HCT116 (cell line): ENCODE data around the gene E2F1. TPM values are rescaled to one million over a fixed set of nuclear protein-coding genes. Genes with fewer than 3 reads are reported as not detected.
A peak's percentile ranks its signal among the peaks of the same experiment; 100 is the strongest.

Experiments
- ATAC-seq: fragments of 200-7000 bp; cut with Tn5 transposase; 2 replicates; pipeline ENCODE4 v1.9.1; 2020; ENCODE audit warnings: mild to moderate bottlenecking, moderate library complexity
- BruUV-seq: library from RNA; stranded (reverse); fragments of 400-500 nt; replicated peaks from 2 replicates; lab custom pipeline; 2021; lab: Mats Ljungman, UMichigan
- CTCF ChIA-PET: fragments of 300-600 bp; sonication (Branson Sonifier 250); formaldehyde crosslinking; loops from one replicate; lab custom pipeline; 2021; ENCODE audit warnings: antibody characterized with exemption; lab: Charles Lee
- POLR2A ChIA-PET: fragments of 300-600, 350-600 bp; sonication (Branson Sonifier 250); formaldehyde crosslinking; loops from one replicate; lab custom pipeline; 2021; ENCODE audit warnings: antibody characterized with exemption; lab: Charles Lee
- RAD21 ChIA-PET, 2 experiments: fragments of 300-600 bp; sonication (Branson Sonifier 250); formaldehyde crosslinking; loops; one replicate each; lab custom pipeline; 2023; ENCODE audit warnings: low total read pairs in 2 of 2; ENCODE audit not compliant: uncharacterized antibody in 2 of 2, unreplicated experiment in 2 of 2, low non-redundant PET in 1 of 2; lab: Charles Lee
- DNase-seq: peaks from one replicate; pipeline ENCODE4 v3.0.0-alpha.2; 2010; ENCODE audit warnings: low read depth, low spot score
- H2AFZ ChIP-seq: fragments of 200-600 bp; shearing (Covaris generic), sonication (generic); 2 replicates; pipeline ENCODE4 v1.6.1; 2017; ENCODE audit warnings: low read depth, mixed run types, mixed read lengths, antibody characterized with exemption, low read length; ENCODE audit not compliant: poor library complexity, severe bottlenecking
- H3K27ac ChIP-seq: 2 replicates; pipeline ENCODE4 v1.5.1; 2012; ENCODE audit warnings: low read depth, low read length
- H3K27me3 ChIP-seq: fragments of 200-600 bp; sonication (generic); 2 replicates; pipeline ENCODE4 v1.6.1; 2016; ENCODE audit warnings: mixed run types, low read length, mixed read lengths; ENCODE audit not compliant: insufficient read depth
- H3K36me3 ChIP-seq, 2 experiments: fragments of 200-500 bp in 1 of 2; fragments of 200-600 bp in 1 of 2; sonication (Bioruptor generic) in 1 of 2; sonication (generic) in 1 of 2; 2 replicates each; pipeline versions ENCODE4 v1.5.1 to v1.6.1; 2014 to 2016; ENCODE audit warnings: low read length in 2 of 2, inconsistent platforms in 1 of 2, mixed read lengths in 1 of 2, mixed run types in 1 of 2; ENCODE audit not compliant: insufficient read depth in 2 of 2, control insufficient read depth in 1 of 2
- H3K4me1 ChIP-seq, 2 experiments: fragments of 200-600 bp in 1 of 2; sonication (generic) in 1 of 2; 2 replicates each; pipeline versions ENCODE4 v1.5.1 to v1.6.1; 2012 to 2017; ENCODE audit warnings: low read length in 2 of 2, inconsistent platforms in 1 of 2, mild to moderate bottlenecking in 1 of 2, mixed read lengths in 1 of 2, mixed run types in 1 of 2, moderate library complexity in 1 of 2; ENCODE audit not compliant: insufficient read depth in 2 of 2, control insufficient read depth in 1 of 2
- H3K4me2 ChIP-seq: fragments of 200-600 bp; sonication (generic); 2 replicates; pipeline ENCODE4 v1.6.1; 2017; ENCODE audit warnings: mixed run types, low read length, mixed read lengths
- H3K4me3 ChIP-seq, 2 experiments: fragments of 200-600 bp in 1 of 2; sonication (generic) in 1 of 2; replicated peaks in 1 of 2; 2 replicates each; pipeline ENCODE4 v1.5.1; 2011 to 2016; ENCODE audit warnings: low read length in 2 of 2, control low read depth in 1 of 2, low read depth in 1 of 2, mild to moderate bottlenecking in 1 of 2, mixed read lengths in 1 of 2, mixed run types in 1 of 2
- H3K79me2 ChIP-seq: fragments of 200-600 bp; sonication (generic); 2 replicates; pipeline ENCODE4 v1.6.1; 2017; ENCODE audit warnings: mild to moderate bottlenecking, mixed run types, low read length, moderate library complexity, mixed read lengths; ENCODE audit not compliant: insufficient read depth
- H3K9ac ChIP-seq: fragments of 200-600 bp; sonication (generic); 2 replicates; pipeline ENCODE4 v1.6.1; 2016; ENCODE audit warnings: low read length, mixed read lengths
- H3K9me2 ChIP-seq: fragments of 200-600 bp; sonication (generic), shearing (Covaris generic); 2 replicates; pipeline ENCODE4 v1.6.1; 2017; ENCODE audit warnings: mixed run types, mild to moderate bottlenecking, moderate library complexity; ENCODE audit not compliant: insufficient read depth
- H3K9me3 ChIP-seq, 2 experiments: fragments of 200-500 bp in 1 of 2; fragments of 200-600 bp in 1 of 2; sonication (Bioruptor generic) in 1 of 2; sonication (generic) in 1 of 2; 2 replicates each; pipeline ENCODE4 v1.6.1; 2014 to 2017; ENCODE audit warnings: low read length in 2 of 2, mixed read lengths in 2 of 2, inconsistent platforms in 1 of 2, low read depth in 1 of 2, mild to moderate bottlenecking in 1 of 2, mixed run types in 1 of 2, moderate library complexity in 1 of 2; ENCODE audit not compliant: control insufficient read depth in 1 of 2, insufficient read depth in 1 of 2
- H4K20me1 ChIP-seq: fragments of 200-600 bp; sonication (generic), shearing (Covaris generic); 2 replicates; pipeline ENCODE4 v1.6.1; 2017; ENCODE audit warnings: mixed run types, mild to moderate bottlenecking, moderate library complexity; ENCODE audit not compliant: insufficient read depth
- ATF3 ChIP-seq: IDR thresholded peaks from 2 replicates; pipeline ENCODE4 v1.6.1; 2012
- CEBPB ChIP-seq: IDR thresholded peaks from 2 replicates; pipeline ENCODE4 v1.6.1; 2012; ENCODE audit warnings: low read depth
- EGR1 ChIP-seq: IDR thresholded peaks from 2 replicates; pipeline ENCODE4 v1.6.1; 2012; ENCODE audit warnings: low read depth
- ELF1 ChIP-seq: IDR thresholded peaks from 2 replicates; pipeline ENCODE4 v1.6.1; 2012; ENCODE audit warnings: low read depth, borderline replicate concordance
- EZH2 ChIP-seq: fragments of 200-600 bp; sonication (generic); IDR thresholded peaks from 2 replicates; pipeline ENCODE4 v1.6.1; 2017; ENCODE audit warnings: antibody characterized with exemption, mixed run types
- EZH2phosphoT487 ChIP-seq: fragments of 200-600 bp; IDR thresholded peaks from 2 replicates; pipeline ENCODE4 v1.6.1; 2018; ENCODE audit warnings: antibody characterized with exemption, borderline replicate concordance
- FOSL1 ChIP-seq: IDR thresholded peaks from 2 replicates; pipeline ENCODE4 v1.6.1; 2012; ENCODE audit warnings: low read depth
- JUND ChIP-seq: IDR thresholded peaks from 2 replicates; pipeline ENCODE4 v1.6.1; 2012
- POLR2A ChIP-seq: IDR thresholded peaks from 2 replicates; pipeline ENCODE4 v1.7.0; 2011; ENCODE audit warnings: borderline replicate concordance; ENCODE audit not compliant: insufficient read depth, insufficient read length; ENCODE audit errors: extremely low read depth
- POLR2AphosphoS5 ChIP-seq: IDR thresholded peaks from 2 replicates; pipeline ENCODE4 v1.6.1; 2011; ENCODE audit warnings: mild to moderate bottlenecking, low read depth, low read length, moderate library complexity
- RAD21 ChIP-seq: IDR thresholded peaks from 2 replicates; pipeline ENCODE4 v1.6.1; 2012; ENCODE audit warnings: low read depth, mild to moderate bottlenecking
- SIN3A ChIP-seq: IDR thresholded peaks from 2 replicates; pipeline ENCODE4 v1.6.1; 2012; ENCODE audit warnings: low read depth
- SP1 ChIP-seq: IDR thresholded peaks from 2 replicates; pipeline ENCODE4 v1.6.1; 2012; ENCODE audit warnings: low read depth
- SRF ChIP-seq: IDR thresholded peaks from 2 replicates; pipeline ENCODE4 v1.6.1; 2012; ENCODE audit warnings: low read depth
- YY1 ChIP-seq: IDR thresholded peaks from 2 replicates; pipeline ENCODE4 v1.6.1; 2011; ENCODE audit warnings: low read length, low read depth, moderate library complexity, mild to moderate bottlenecking; ENCODE audit not compliant: insufficient replicate concordance; ENCODE audit errors: extremely low read depth
- ZFX ChIP-seq: fragments of 450-650 bp; IDR thresholded peaks from 2 replicates; pipeline ENCODE4 v1.6.1; 2017
- intact Hi-C: fragments of 100-400 bp; cut with micrococcal nuclease; formaldehyde crosslinking; loops from 2 replicates; pipeline ENCODE4 v1.10.0; 2022
- total RNA-seq: library from RNA; stranded (reverse); gene quantifications from one replicate; pipeline ENCODE4 v1.2.1, GENCODE V29; 2021; ENCODE audit not compliant: unreplicated experiment
- TF ChIP-seq, protein P1 (sequence below): IDR thresholded peaks from 2 replicates; pipeline ENCODE4 v1.6.1; 2011; ENCODE audit warnings: mild to moderate bottlenecking, low read length, moderate library complexity; ENCODE audit not compliant: insufficient replicate concordance; ENCODE audit errors: extremely low read depth
- TF ChIP-seq, protein P2 (sequence below): IDR thresholded peaks from 2 replicates; pipeline ENCODE4 v1.6.1; 2012
- TF ChIP-seq, protein P3 (sequence below), 3 experiments: fragments of 200-600 bp in 1 of 3; sonication (generic) in 1 of 3; IDR thresholded peaks in 2 of 3; conservative IDR thresholded peaks in 1 of 3; 2 replicates each; pipeline ENCODE4 v1.5.1; 2012 to 2017; ENCODE audit warnings: low read depth in 2 of 3, low read length in 2 of 3, antibody characterized with exemption in 1 of 3, borderline replicate concordance in 1 of 3, control low read depth in 1 of 3, mild to moderate bottlenecking in 1 of 3, mixed read lengths in 1 of 3, mixed run types in 1 of 3, moderate library complexity in 1 of 3; ENCODE audit not compliant: insufficient read depth in 1 of 3

Gene E2F1
- total RNA-seq, 1 experiment from 2014 or later = 30.9 TPM

DNA sequence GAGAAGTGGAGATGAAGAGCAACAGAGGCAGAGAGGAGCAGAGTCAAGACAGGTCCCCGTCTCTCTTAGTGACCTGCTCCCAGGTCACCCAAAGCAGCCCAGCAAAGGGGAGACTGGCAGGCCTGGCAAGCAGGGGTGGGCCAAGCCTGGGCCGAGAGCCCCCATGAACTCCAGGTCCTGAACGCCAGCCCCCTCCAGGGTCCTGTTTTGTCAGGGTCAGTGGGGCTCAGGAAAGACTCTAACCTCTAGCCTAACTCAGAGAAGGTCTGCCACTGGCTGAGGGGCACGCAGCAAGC, 13.1 kb downstream of the E2F1 start:
- ChIA-PET CTCF (no interaction called here), POLR2A (no interaction called here)
- Histone ChIP-seq H3K27me3 (no peaks in the 10 kb centered on the region), H3K4me1 (peaks cover 15 to 24% of the 10 kb centered on the region in 2 experiments), H3K79me2 (peaks cover 26% of the 10 kb centered on the region; the same call in 1 of the 2 replicates), H3K36me3 (peaks cover 14 to 23% of the 10 kb centered on the region in 2 experiments; a peak in 3 of 4 replicates), H2AFZ (no peak overlapping the region), H3K9ac (peak overlapping the region; percentile 89), H3K27ac (peak overlapping the region; percentile 71)
- DNase-seq = no peak
- intact Hi-C loops = no loop called here
- no TSS peak for BruUV-seq
- no peak for TF ChIP-seq POLR2AphosphoS5
- TF ChIP-seq YY1 = no peak
- TF ChIP-seq SP1 = no peak
- no peak for TF ChIP-seq ZFX
- no peak for TF ChIP-seq FOSL1
- no peak for TF ChIP-seq ATF3
- TF ChIP-seq, protein P1, sequence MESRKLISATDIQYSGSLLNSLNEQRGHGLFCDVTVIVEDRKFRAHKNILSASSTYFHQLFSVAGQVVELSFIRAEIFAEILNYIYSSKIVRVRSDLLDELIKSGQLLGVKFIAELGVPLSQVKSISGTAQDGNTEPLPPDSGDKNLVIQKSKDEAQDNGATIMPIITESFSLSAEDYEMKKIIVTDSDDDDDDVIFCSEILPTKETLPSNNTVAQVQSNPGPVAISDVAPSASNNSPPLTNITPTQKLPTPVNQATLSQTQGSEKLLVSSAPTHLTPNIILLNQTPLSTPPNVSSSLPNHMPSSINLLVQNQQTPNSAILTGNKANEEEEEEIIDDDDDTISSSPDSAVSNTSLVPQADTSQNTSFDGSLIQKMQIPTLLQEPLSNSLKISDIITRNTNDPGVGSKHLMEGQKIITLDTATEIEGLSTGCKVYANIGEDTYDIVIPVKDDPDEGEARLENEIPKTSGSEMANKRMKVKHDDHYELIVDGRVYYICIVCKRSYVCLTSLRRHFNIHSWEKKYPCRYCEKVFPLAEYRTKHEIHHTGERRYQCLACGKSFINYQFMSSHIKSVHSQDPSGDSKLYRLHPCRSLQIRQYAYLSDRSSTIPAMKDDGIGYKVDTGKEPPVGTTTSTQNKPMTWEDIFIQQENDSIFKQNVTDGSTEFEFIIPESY = no peak
- TF ChIP-seq SIN3A = no peak
- TF ChIP-seq, protein P2, sequence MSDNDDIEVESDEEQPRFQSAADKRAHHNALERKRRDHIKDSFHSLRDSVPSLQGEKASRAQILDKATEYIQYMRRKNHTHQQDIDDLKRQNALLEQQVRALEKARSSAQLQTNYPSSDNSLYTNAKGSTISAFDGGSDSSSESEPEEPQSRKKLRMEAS = no peak
- TF ChIP-seq EZH2 = no peak
- TF ChIP-seq EZH2phosphoT487 = no peak
- TF ChIP-seq, protein P3, sequence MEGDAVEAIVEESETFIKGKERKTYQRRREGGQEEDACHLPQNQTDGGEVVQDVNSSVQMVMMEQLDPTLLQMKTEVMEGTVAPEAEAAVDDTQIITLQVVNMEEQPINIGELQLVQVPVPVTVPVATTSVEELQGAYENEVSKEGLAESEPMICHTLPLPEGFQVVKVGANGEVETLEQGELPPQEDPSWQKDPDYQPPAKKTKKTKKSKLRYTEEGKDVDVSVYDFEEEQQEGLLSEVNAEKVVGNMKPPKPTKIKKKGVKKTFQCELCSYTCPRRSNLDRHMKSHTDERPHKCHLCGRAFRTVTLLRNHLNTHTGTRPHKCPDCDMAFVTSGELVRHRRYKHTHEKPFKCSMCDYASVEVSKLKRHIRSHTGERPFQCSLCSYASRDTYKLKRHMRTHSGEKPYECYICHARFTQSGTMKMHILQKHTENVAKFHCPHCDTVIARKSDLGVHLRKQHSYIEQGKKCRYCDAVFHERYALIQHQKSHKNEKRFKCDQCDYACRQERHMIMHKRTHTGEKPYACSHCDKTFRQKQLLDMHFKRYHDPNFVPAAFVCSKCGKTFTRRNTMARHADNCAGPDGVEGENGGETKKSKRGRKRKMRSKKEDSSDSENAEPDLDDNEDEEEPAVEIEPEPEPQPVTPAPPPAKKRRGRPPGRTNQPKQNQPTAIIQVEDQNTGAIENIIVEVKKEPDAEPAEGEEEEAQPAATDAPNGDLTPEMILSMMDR (IDR thresholded peaks at IDR 0.05 in 2 of 3, conservative IDR thresholded peaks at IDR 0.05 in 1 of 3; ENCODE audit: borderline replicate concordance in 1 of 3, insufficient read depth in 1 of 3, low read depth in 2 of 3, low read length in 2 of 3) = no peak
- no peak for TF ChIP-seq RAD21
- no peak for TF ChIP-seq SRF
- TF ChIP-seq JUND = no peak
- TF ChIP-seq ELF1 = no peak
- TF ChIP-seq POLR2A = no peak
- TF ChIP-seq EGR1 = no peak
- TF ChIP-seq CEBPB = no peak
- TF ChIP-seq, all 23 proteins: peak for 0
- H3K4me3 ChIP-seq = peak overlapping the region; percentile 70 to 85
- H3K4me2 ChIP-seq = peak overlapping the region; percentile 96
- no peaks in the 10 kb centered on the region for H4K20me1 ChIP-seq
- RAD21 ChIA-PET = no interaction called here
- no peak for ATAC-seq
- H3K9me3 ChIP-seq = no peaks in the 10 kb centered on the region
- no peaks in the 10 kb centered on the region for H3K9me2 ChIP-seq
